ENCODE results near the gene PIPOX. TPM values are rescaled to one million over a fixed set of nuclear protein-coding genes. Genes with fewer than 3 reads are reported as not detected.

PIPOX gene
- total and polyA plus RNA-seq, 2 donors (not counting 3 experiments of a cell fraction or from before 2014, with no cell fraction given): 0.62 to 2.5 TPM

GRCh38 chr17:29014716-29015115 is 28.2 kb upstream of the PIPOX start:
- H3K9me1 ChIP-seq (replicated peaks; ENCODE audit: control insufficient read depth, extremely low read depth, insufficient read depth, low read length): no peaks in the 10 kb centered on the region
- H3K9ac ChIP-seq (replicated peaks; ENCODE audit: extremely low read depth, insufficient read depth, low read length): no peak overlapping the region
- H4K20me1 ChIP-seq (replicated peaks; ENCODE audit: control insufficient read depth, extremely low read depth, insufficient read depth, low read length): no peaks in the 10 kb centered on the region
- dilution Hi-C loops (cut with MboI; ENCODE audit: extremely low pct_ligation_motif_present, low sequenced_read_pairs): no loop called here
- TF ChIP-seq EZH2 (IDR thresholded peaks at IDR 0.05; ENCODE audit: borderline replicate concordance, low read depth, low read length, severe bottlenecking) (no peak), MYC (IDR thresholded peaks at IDR 0.05; ENCODE audit: low read depth, low read length) (no peak), GATA2 (IDR thresholded peaks at IDR 0.05; ENCODE audit: insufficient read depth, insufficient read length, low read depth, low read length) (no peak), POLR2A (IDR thresholded peaks at IDR 0.05; ENCODE audit: low read depth, low read length) (no peak), FOS (IDR thresholded peaks at IDR 0.05; ENCODE audit: borderline replicate concordance, insufficient read depth, low read length) (no peak), JUN (IDR thresholded peaks at IDR 0.05; ENCODE audit: borderline replicate concordance, insufficient read depth, insufficient read length, low read depth) (no peak), POLR2AphosphoS5 (IDR thresholded peaks at IDR 0.05; ENCODE audit: insufficient read depth, low read depth, low read length) (no peak)
- TF ChIP-seq, protein P1, sequence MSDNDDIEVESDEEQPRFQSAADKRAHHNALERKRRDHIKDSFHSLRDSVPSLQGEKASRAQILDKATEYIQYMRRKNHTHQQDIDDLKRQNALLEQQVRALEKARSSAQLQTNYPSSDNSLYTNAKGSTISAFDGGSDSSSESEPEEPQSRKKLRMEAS (IDR thresholded peaks at IDR 0.05; ENCODE audit: insufficient read depth, insufficient read length): no peak
- TF ChIP-seq, protein P2, sequence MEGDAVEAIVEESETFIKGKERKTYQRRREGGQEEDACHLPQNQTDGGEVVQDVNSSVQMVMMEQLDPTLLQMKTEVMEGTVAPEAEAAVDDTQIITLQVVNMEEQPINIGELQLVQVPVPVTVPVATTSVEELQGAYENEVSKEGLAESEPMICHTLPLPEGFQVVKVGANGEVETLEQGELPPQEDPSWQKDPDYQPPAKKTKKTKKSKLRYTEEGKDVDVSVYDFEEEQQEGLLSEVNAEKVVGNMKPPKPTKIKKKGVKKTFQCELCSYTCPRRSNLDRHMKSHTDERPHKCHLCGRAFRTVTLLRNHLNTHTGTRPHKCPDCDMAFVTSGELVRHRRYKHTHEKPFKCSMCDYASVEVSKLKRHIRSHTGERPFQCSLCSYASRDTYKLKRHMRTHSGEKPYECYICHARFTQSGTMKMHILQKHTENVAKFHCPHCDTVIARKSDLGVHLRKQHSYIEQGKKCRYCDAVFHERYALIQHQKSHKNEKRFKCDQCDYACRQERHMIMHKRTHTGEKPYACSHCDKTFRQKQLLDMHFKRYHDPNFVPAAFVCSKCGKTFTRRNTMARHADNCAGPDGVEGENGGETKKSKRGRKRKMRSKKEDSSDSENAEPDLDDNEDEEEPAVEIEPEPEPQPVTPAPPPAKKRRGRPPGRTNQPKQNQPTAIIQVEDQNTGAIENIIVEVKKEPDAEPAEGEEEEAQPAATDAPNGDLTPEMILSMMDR (IDR thresholded peaks at IDR 0.05; ENCODE audit: extremely low read depth in 1 of 2, insufficient read depth in 1 of 2, low read depth in 1 of 2, low read length in 2 of 2): no peak
- CTCF ChIA-PET: interaction anchor here (0.8 to 1.0 kb wide), 2 partner anchors 49 to 102 kb away, joined by 3 to 4 read pairs; no protein-coding TSS in a partner anchor
- H3K4me2 ChIP-seq (ENCODE audit: insufficient read depth, low read length): no peak overlapping the region
- DNase-seq (ENCODE audit: low read depth, low spot score) (no peak), FAIRE-seq (no peak)
- no peaks in the 10 kb centered on the region for H3K36me3 ChIP-seq (ENCODE audit: control insufficient read depth in 2 of 2, extremely low read depth in 1 of 2, insufficient read depth in 2 of 2, low read length in 2 of 2)
- intact Hi-C loops (cut with micrococcal nuclease): no loop called here
- H3K4me1 ChIP-seq (ENCODE audit: control insufficient read depth, extremely low read depth, insufficient read depth, low read length): no peaks in the 10 kb centered on the region
- H2AFZ ChIP-seq (ENCODE audit: low read depth, low read length): no peak overlapping the region
- no peak overlapping the region for H3K27ac ChIP-seq (ENCODE audit: insufficient read depth, low read depth, low read length)
- H3K79me2 ChIP-seq (ENCODE audit: control insufficient read depth, insufficient read depth, low read length): no peaks in the 10 kb centered on the region
- POLR2A ChIA-PET: no interaction called here
- peaks cover 37 to 49% of the 10 kb centered on the region in 2 experiments for H3K27me3 ChIP-seq (ENCODE audit: control insufficient read depth in 2 of 2, insufficient read depth in 2 of 2, low read length in 2 of 2)
- H3K4me3 ChIP-seq (replicated peaks in 1 of 3; ENCODE audit: insufficient read depth in 1 of 3, low read depth in 1 of 3, low read length in 3 of 3): no peak overlapping the region
- no TSS peak for BruUV-seq (replicated peaks)
- H3K9me3 ChIP-seq (replicated peaks; ENCODE audit: control insufficient read depth, insufficient read depth, low read length): no peaks in the 10 kb centered on the region
